HepG2 (cell line): ENCODE measurements around the gene PCOLCE2.

Experiments
- GPBP1L1 ChIP-seq: sonication (generic); formaldehyde crosslinking; IDR thresholded peaks from 2 replicates; pipeline ENCODE4 v1.5.0; 2020; ENCODE audit warnings: mild to moderate bottlenecking, missing genetic modification reagents
- POLR2A ChIP-seq, 2 experiments: IDR thresholded peaks; 2 replicates each; pipeline ENCODE4 v1.6.1; 2011; ENCODE audit warnings: low read depth in 2 of 2, low read length in 2 of 2, mild to moderate bottlenecking in 1 of 2, moderate library complexity in 1 of 2; ENCODE audit not compliant: insufficient read depth in 1 of 2

GRCh38 chr3:142897807-142898206 is 8.9 kb upstream of the PCOLCE2 start:
- TF ChIP-seq POLR2A (IDR thresholded peaks at IDR 0.05; ENCODE audit: insufficient read depth in 1 of 2, low read depth in 2 of 2, low read length in 2 of 2) (no peak), GPBP1L1 (no peak)
